Measurements from ENCODE around the gene PXN.
"Not testable (repeated sequence)": the region's sequence is repeated elsewhere in the genome, so short reads cannot be mapped to it uniquely, and the experiment has no call there.

Gene PXN

DNA sequence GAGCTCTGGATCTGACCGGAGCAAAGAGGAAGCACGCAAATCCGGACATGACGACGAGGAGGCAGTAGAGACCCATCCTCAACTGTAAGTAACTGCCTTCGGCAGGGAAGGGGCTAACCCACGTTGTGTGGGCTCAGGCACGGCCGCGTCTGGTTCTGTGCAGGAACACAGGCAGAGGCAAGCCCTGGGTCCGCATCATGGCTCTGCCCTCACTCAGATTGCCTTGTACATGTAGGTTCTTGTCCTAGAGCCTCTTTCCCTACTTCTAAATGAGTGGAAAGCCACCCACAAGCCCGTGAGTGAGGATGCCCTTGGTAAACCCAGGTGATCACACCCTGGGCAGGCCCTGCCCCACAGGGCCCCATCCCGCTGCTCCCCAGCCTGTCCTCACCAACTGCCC lies 55.7 kb downstream of the PXN start:
- no peak for DNase-seq (ENCODE audit: low read depth, low spot score)

DNA sequence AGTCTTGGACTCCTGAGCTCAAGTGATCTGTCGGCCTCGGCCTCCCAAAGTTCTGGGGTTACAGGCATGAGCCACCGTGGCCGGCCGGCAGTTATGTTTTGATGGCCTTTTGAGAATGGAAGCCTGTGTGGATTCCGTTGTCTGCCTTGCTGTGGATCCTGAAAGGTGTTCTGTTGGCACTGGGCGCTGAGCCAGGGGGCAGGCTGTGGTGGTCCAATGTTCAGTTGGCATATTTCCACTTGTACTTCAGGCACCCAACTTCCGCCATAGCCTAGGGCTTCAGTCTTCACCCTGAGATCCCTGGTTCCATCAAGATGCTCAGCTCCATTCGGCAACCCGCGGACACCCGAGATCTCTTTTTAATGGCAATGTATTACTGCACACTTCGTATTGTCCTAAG lies 58.3 kb downstream of the PXN start:
- DNase-seq (ENCODE audit: low read depth, low spot score): no peak

GRCh38 chr12:120206781-120207180 lies 58.7 kb downstream of the PXN start:
- DNase-seq (ENCODE audit: low read depth, low spot score): not testable (repeated sequence)

DNA sequence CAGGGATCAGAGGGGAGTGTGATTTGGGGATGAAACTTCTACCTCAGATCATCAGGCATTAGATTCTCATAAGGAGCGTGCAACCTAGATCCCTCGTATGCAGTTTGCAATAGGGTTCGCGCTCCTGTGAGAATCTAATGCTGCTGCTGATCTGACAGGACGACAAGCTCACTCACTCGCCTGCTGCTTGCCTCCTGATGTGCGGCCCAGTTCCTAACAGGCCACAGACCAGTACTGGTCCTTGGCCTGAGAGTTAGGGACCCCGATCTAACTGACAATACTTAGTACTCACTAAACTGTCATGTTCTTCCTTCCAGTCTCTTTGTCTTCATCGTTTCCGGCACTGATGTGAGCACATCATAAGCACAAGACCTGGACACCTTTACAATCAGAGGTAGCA lies 59.3 kb downstream of the PXN start:
- no peak for DNase-seq (ENCODE audit: low read depth, low spot score)

DNA sequence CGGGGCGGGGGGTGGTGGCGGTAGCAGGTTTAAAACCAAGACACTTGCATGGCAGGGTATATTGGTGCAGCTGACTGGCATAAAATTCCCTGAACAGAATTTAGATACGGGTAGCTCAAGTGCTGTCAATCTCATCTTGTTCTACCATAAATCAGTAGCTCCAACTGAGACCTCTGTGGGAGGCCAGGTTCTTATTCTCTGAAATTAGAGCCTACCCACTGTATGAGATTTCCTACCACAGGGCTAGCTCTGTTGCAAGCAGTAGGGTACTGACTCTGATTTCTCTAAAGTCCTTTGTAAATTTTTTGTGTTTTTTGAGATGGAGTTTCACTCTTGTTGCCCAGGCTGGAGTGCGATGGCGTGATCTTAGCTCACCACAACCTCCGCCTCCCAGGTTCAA lies 61.4 kb downstream of the PXN start:
- no peak for DNase-seq (ENCODE audit: low read depth, low spot score)

- DNase-seq (ENCODE audit: low read depth, low spot score): no peak
Observed at GRCh38 chr12:120200364-120200800, 65.1 kb downstream of the PXN start.

DNA sequence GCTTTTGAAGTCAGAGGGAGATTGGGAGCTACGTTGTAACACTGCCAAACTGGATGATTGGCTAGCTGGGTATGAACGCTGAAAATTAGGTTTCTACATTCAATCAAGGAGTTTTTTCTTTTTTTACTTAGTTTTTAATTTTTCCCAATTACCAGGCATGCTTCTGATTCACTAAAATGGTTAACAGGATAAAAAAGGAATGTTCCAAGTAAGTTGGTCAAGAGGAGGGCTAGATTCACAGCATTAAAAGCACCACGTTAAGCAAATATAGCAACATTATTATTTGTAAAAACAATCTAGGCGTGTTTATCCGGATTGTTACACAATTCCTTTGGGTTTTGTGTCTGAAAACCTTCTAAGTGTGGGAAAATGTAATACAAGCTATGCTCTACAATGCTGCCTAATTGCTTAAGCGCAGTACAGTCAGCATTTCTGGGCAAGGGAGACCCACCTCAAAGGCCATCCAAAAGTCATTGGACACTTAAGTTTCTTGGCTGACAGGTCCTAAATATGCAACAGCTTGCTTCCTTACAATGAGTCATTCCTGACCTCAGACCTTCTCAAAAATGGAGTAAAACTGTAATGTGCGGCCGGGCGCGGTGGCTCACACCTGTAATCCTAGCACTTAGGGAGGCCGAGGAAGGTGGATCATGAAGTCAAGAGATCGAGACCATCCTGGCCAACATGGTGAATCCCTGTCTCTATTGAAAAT lies 65.8 kb downstream of the PXN start:
- DNase-seq (ENCODE audit: low read depth, low spot score): no peak

- no peak for DNase-seq (ENCODE audit: low read depth, low spot score)
Observed at GRCh38 chr12:120199025-120199424, 66.5 kb downstream of the PXN start.

- no peak for DNase-seq (ENCODE audit: low read depth, low spot score)
Observed at GRCh38 chr12:120197542-120197887, 68.0 kb downstream of the PXN start.

DNA sequence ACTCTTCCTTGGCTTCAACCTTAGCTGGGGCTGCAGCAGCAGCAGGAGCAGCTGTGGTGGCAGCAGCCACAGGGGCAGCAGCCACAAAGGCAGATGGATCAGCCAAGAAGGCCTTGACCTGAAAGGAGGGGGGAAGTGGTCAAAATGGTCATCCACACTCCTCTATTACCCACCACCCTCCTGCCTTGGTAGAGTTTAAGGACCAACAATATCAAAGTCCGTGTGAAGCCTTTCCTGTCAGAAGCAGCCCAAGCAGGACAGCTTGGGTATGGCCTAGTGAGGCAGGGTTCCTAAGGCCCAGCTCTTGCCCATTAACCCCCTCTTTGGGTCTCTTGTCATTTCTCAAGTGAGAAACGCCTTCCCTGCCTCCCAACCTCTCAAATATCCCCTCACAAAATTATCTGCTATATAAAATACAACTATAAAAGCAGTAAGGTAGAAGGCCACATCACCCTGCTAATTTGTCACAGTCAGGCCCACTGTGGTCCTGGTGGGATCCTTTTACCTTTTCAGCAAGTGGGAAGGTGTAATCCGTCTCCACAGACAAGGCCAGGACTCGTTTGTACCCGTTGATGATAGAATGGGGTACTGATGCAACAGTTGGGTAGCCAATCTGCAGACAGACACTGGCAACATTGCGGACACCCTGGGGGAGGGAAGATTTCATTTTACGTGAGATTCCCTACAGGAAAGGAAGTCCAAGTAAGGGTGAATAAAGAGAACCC lies 68.6 kb downstream of the PXN start:
- not testable (repeated sequence) for DNase-seq (ENCODE audit: low read depth, low spot score)

GRCh38 chr12:120196363-120196762 lies 69.2 kb downstream of the PXN start:
- no peak for DNase-seq (ENCODE audit: low read depth, low spot score)

DNA sequence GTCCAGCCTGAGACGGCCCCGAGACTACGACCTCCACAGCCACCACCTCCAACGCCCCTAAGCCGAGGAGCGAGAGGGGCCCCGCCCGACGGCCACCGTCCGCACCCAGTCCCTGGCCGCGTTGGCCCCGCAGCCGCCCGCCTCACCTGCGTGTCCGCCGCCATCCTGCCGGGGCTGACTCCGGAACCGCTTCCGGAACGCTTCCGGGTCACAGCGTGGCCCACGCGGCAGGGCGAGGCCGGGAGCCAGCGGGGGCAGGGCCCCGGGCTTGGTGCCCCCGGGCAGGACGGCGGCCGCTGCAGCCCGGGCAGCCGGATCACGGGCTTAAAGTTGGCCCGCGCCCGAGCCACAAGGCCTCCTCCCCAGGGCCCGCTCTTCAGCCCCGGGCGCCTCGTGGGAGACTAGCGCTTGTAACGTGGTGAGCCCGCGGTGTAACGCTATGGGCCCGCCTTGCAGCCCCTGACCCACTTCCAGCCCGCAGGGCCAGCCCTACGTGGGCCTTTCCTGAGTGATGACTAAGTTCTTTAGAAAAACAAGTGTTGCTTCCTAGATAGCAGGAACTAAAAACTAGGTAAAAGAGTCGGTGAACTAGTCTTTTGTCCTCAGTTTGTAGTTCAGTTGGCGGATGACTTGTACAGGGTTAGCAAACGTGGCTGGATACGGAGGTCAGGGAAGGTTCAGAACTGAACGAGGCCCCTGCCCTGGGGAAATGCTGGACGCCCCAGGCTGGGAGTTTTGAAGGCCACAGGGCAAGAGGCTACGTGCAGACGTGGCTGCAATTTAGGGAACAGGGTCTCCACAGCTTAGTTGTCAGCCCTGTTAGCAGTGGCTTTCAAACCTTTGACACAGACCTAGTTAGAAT lies 70.8 kb downstream of the PXN start, which contains the start of gene GCN1:
Gene GCN1 (minus strand): TSS at position 182 of the 862 bp plus-strand sequence. CDS start 18 bp downstream, at position 164.
- DNase-seq (ENCODE audit: low read depth, low spot score): peak; percentile 71

- DNase-seq (ENCODE audit: low read depth, low spot score): no peak
Observed at GRCh38 chr12:120194226-120194533, 71.3 kb downstream of the PXN start.

GRCh38 chr12:120193286-120193685 lies 72.2 kb downstream of the PXN start:
- not testable (repeated sequence) for DNase-seq (ENCODE audit: low read depth, low spot score)

- DNase-seq (ENCODE audit: low read depth, low spot score): no peak
Observed at GRCh38 chr12:120190985-120191480, 74.5 kb downstream of the PXN start.

- no peak for DNase-seq (ENCODE audit: low read depth, low spot score)
Observed at GRCh38 chr12:120190386-120190785, 75.1 kb downstream of the PXN start.

DNA sequence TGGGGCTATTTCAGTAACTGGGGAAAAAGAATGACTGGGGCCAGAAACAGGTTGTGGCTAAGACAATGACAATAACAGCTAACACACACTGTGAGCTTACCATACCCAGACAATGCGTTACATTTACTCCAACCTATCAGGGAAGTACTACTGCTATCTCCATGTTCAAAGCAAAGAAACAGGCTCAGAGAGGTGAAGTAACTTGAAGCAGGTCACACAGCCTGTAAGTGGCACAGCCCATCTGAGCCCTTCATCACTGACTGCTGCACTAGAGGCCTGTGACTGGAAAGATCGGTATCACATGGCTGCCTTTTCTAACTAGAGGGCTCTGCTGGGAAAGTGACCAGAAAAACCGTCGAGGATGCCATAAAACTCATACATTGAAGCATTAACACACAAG lies 78.9 kb downstream of the PXN start:
- DNase-seq (ENCODE audit: low read depth, low spot score): no peak

DNA sequence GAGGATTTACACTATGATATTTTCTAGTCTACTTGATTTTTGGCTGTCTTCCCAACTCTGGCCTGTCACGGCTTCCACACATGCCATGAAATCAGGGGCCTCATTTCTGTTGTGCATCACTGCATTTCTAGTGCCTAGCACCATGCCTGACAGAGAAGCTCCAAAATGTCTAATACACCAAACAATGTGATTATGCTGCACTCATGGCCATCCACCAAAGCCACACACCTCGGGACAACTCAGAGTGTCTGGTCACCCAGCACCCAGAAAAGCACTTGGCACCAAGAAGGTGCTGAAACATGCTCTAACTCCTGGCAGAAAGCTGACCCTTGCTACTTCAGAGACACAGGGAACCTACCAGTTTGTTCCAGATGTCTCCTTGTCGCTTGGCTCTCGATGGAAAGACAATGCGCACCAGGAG lies 82.3 kb downstream of the PXN start:
- DNase-seq (ENCODE audit: low read depth, low spot score): no peak

- no peak for DNase-seq (ENCODE audit: low read depth, low spot score)
Observed at GRCh38 chr12:120181991-120182631, 83.4 kb downstream of the PXN start.

GRCh38 chr12:120180975-120181374 lies 84.6 kb downstream of the PXN start:
- no peak for DNase-seq (ENCODE audit: low read depth, low spot score)

DNA sequence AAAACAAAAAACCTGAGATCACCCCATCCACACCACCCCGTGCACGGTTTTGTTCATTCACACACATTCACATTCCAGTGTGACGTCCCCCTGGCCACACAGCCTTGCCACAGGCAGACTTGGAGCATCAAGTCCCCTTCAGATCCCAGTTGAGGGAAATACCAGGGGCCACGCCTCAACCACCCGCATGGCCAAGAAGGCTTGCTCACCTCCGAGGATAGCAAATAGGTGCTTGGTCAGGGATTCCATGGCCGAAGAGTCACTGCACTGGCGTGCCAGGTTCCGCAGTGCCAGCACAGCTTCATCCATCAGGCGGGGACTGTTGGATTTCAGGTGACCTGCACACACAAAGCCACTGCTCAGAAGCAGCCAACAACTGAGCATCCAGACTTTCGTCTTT lies 90.0 kb downstream of the PXN start:
- no peak for DNase-seq (ENCODE audit: low read depth, low spot score)

DNA sequence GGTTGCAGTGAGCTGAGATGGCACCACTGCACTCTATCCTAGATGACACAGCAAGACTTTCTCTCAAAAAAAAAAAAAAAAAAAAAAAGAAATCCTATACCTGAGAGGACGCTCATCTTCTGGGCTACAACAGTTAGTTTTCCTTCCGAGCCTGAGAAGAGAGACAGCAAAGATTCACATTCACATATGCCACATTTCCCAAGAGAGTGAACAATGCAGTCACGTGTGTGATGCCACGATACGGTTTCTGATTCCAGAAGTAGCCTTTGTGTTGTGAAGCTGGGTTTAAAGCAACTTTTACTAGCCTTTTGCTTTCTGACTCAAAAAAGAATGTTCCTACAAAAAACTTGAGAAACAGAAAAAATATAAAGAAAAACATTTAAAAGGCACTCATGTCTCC lies 90.5 kb downstream of the PXN start:
- no peak for DNase-seq (ENCODE audit: low read depth, low spot score)
